Anterior cingulate cortex (tissue), 58 donors: ENCODE data around the gene PPP2R2D.
"Not testable (repeated sequence)": the region's sequence is repeated elsewhere in the genome, so short reads cannot be mapped to it uniquely, and the experiment has no call there.

Experiments used
- DNase-seq, 58 donors: peaks; one replicate each; lab custom pipeline; 2025; lab: John Stamatoyannopoulos, UW

PPP2R2D gene

GRCh38 chr10:131902691-131903090 lies 1.9 kb downstream of the PPP2R2D start:
- no peak for DNase-seq

GRCh38 chr10:131905267-131905571 lies 4.4 kb downstream of the PPP2R2D start:
- DNase-seq, result no peak

- DNase-seq, result peak in 1 of 58 donors; percentile 26
Measured at GRCh38 chr10:131905603-131906268, 4.9 kb downstream of the PPP2R2D start.

GRCh38 chr10:131906269-131906639 lies 5.4 kb downstream of the PPP2R2D start:
- no peak for DNase-seq

- no peak for DNase-seq
Measured at GRCh38 chr10:131907679-131908078, 6.9 kb downstream of the PPP2R2D start.

- DNase-seq, result no peak
Measured at GRCh38 chr10:131908151-131908550, 7.3 kb downstream of the PPP2R2D start.

- no peak for DNase-seq
Measured at GRCh38 chr10:131909014-131909808, 8.4 kb downstream of the PPP2R2D start.

- DNase-seq, result no peak
Measured at GRCh38 chr10:131909929-131910328, 9.1 kb downstream of the PPP2R2D start.

- no peak for DNase-seq
Measured at GRCh38 chr10:131910663-131911314, 10.0 kb downstream of the PPP2R2D start.

- no peak for DNase-seq
Measured at GRCh38 chr10:131911451-131911850, 10.6 kb downstream of the PPP2R2D start.

GRCh38 chr10:131912620-131913019 lies 11.8 kb downstream of the PPP2R2D start:
- no peak for DNase-seq

GRCh38 chr10:131915484-131915883 lies 14.7 kb downstream of the PPP2R2D start:
- no peak for DNase-seq

- DNase-seq, result no peak
Measured at GRCh38 chr10:131915990-131916766, 15.4 kb downstream of the PPP2R2D start.

- not testable (repeated sequence) for DNase-seq
Measured at GRCh38 chr10:131916767-131917160, 16.0 kb downstream of the PPP2R2D start.

GRCh38 chr10:131917496-131917895 lies 16.7 kb downstream of the PPP2R2D start:
- not testable (repeated sequence) for DNase-seq

- DNase-seq, result not testable (repeated sequence)
Measured at GRCh38 chr10:131919461-131919860, 18.7 kb downstream of the PPP2R2D start.

GRCh38 chr10:131920151-131920550 lies 19.3 kb downstream of the PPP2R2D start:
- DNase-seq, result no peak

GRCh38 chr10:131920693-131921092 lies 19.9 kb downstream of the PPP2R2D start:
- DNase-seq, result no peak

GRCh38 chr10:131921184-131921583 lies 20.4 kb downstream of the PPP2R2D start:
- peak in 14 of 58 donors; percentile 17 to 52 (median 30) for DNase-seq

- DNase-seq, result no peak
Measured at GRCh38 chr10:131923038-131923756, 22.4 kb downstream of the PPP2R2D start.
